Measurements from ENCODE around the gene R3HDM4.

The R3HDM4 gene

DNA sequence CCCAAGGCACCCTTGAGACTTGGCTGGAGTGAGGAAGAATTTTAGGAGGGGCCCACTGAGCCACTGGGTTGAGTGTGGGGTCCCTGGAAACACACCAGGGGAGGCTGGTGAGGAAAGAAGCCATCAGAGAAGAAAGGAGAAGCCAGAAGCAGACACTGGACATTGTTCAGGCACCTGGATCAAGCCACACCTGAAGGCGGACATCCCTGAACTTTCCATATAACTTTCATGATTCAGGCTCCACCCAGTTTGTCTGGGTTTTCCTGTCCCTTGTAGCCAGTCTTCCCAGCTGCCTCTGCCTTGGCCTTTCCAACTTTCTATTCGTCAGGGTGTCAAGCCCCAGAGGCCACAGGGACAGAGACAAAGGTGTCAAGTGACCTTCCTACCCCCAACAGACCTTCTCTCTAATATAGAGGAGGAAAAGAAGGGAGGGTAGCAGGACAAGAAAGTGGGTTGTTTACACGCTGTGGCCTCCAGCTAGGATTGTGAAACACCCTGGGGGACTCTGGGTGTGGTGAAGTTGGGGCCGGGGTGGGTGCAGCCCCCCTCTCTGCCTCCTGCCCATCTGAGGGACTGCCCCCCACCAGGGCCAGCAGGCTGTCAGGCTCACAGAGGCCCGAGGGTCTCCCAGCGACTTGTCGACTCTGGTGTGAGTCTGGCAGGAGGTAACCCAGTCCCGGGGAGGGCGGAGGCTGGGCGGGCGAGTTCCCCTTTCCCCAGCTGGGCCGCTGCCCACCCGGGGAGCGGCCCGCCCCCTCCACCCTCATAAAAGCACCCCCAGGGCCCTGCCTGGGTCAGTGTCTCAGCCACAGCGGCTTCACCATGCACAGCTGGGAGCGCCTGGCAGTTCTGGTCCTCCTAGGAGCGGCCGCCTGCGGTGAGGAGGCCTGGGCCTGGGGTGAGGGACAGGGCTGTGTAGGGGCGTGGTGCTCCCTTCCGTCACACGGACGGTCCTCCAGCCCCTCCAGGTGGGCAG is 53.9 kb downstream of the R3HDM4 start, which contains the start of gene CFD:
TSS of gene CFD (plus strand) at position 797 of the 976 bp plus-strand sequence. CDS start at position 823, 26 bp downstream.
- H2AFZ ChIP-seq (ENCODE audit: low read length): no peak within 1 kb of the TSS
- no peak within 1 kb of the TSS for H3K4me2 ChIP-seq (ENCODE audit: low read depth, low read length, poor library complexity, severe bottlenecking)
- no peak within 1 kb of the TSS for H3K4me3 ChIP-seq (ENCODE audit: low read length, poor library complexity, severe bottlenecking)
- H3K9ac ChIP-seq (ENCODE audit: low read depth, low read length, poor library complexity, severe bottlenecking): no peak within 1 kb of the TSS
- no peaks in the 10 kb centered on the region for H3F3A ChIP-seq (ENCODE audit: low read depth)
- TF ChIP-seq, protein P1, sequence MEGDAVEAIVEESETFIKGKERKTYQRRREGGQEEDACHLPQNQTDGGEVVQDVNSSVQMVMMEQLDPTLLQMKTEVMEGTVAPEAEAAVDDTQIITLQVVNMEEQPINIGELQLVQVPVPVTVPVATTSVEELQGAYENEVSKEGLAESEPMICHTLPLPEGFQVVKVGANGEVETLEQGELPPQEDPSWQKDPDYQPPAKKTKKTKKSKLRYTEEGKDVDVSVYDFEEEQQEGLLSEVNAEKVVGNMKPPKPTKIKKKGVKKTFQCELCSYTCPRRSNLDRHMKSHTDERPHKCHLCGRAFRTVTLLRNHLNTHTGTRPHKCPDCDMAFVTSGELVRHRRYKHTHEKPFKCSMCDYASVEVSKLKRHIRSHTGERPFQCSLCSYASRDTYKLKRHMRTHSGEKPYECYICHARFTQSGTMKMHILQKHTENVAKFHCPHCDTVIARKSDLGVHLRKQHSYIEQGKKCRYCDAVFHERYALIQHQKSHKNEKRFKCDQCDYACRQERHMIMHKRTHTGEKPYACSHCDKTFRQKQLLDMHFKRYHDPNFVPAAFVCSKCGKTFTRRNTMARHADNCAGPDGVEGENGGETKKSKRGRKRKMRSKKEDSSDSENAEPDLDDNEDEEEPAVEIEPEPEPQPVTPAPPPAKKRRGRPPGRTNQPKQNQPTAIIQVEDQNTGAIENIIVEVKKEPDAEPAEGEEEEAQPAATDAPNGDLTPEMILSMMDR (conservative IDR thresholded peaks at IDR 0.05; ENCODE audit: low read length): no peak
- TF ChIP-seq EZH2phosphoT487 (IDR thresholded peaks at IDR 0.05; ENCODE audit: borderline replicate concordance): no peak
- no peaks in the 10 kb centered on the region for H3K79me2 ChIP-seq (ENCODE audit: insufficient read depth, low read length)
- no peaks in the 10 kb centered on the region for H3K36me3 ChIP-seq (ENCODE audit: insufficient read depth, low read length)
- H4K20me1 ChIP-seq (ENCODE audit: insufficient read depth, low read length, poor library complexity, severe bottlenecking): no peaks in the 10 kb centered on the region
- no peaks in the 10 kb centered on the region for H3K27me3 ChIP-seq (ENCODE audit: insufficient read depth, low read length, poor library complexity, severe bottlenecking)
- H3K9me3 ChIP-seq (ENCODE audit: insufficient read depth, low read depth, low read length): no peaks in the 10 kb centered on the region
- H3K4me1 ChIP-seq (ENCODE audit: insufficient read depth, low read length, poor library complexity, severe bottlenecking): no peaks in the 10 kb centered on the region
- no peaks in the 10 kb centered on the region for H3K9me2 ChIP-seq (replicated peaks; ENCODE audit: low read depth, low read length)

DNA sequence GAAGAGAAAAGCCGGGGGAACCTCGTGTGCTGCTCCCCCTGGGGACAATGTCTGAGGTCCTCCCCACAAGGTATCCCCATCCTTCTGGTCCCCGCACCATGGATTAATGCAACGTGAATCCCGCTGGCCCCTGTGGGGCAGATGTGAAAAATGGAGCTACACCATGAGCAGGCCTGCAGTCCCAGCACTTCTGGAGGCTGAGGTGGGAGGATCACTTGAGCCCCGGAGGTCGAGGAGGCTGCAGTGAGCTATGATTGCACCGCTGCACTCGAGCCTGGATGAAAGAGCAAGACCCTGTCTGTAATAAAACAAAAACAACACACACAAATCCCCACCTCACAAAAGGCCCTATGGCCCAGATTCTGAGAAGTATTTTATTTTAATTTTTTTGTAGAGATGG is 54.7 kb downstream of the R3HDM4 start:
- Histone ChIP-seq H3K79me2 (ENCODE audit: insufficient read depth, low read length) (no peaks in the 10 kb centered on the region), H3F3A (ENCODE audit: low read depth) (no peaks in the 10 kb centered on the region), H3K4me2 (ENCODE audit: low read depth, low read length, poor library complexity, severe bottlenecking) (no peak overlapping the region), H3K9ac (ENCODE audit: low read depth, low read length, poor library complexity, severe bottlenecking) (no peak overlapping the region), H3K27me3 (ENCODE audit: insufficient read depth, low read length, poor library complexity, severe bottlenecking) (no peaks in the 10 kb centered on the region), H3K9me2 (replicated peaks; ENCODE audit: low read depth, low read length) (no peaks in the 10 kb centered on the region), H3K4me1 (ENCODE audit: insufficient read depth, low read length, poor library complexity, severe bottlenecking) (no peaks in the 10 kb centered on the region), H4K20me1 (ENCODE audit: insufficient read depth, low read length, poor library complexity, severe bottlenecking) (no peaks in the 10 kb centered on the region), H2AFZ (ENCODE audit: low read length) (no peak overlapping the region), H3K36me3 (ENCODE audit: insufficient read depth, low read length) (no peaks in the 10 kb centered on the region), H3K4me3 (ENCODE audit: low read length, poor library complexity, severe bottlenecking) (no peak overlapping the region), H3K9me3 (ENCODE audit: insufficient read depth, low read depth, low read length) (no peaks in the 10 kb centered on the region)
- TF ChIP-seq, protein P1 (conservative IDR thresholded peaks at IDR 0.05; ENCODE audit: low read length): no peak
- no peak for TF ChIP-seq EZH2phosphoT487 (IDR thresholded peaks at IDR 0.05; ENCODE audit: borderline replicate concordance)

DNA sequence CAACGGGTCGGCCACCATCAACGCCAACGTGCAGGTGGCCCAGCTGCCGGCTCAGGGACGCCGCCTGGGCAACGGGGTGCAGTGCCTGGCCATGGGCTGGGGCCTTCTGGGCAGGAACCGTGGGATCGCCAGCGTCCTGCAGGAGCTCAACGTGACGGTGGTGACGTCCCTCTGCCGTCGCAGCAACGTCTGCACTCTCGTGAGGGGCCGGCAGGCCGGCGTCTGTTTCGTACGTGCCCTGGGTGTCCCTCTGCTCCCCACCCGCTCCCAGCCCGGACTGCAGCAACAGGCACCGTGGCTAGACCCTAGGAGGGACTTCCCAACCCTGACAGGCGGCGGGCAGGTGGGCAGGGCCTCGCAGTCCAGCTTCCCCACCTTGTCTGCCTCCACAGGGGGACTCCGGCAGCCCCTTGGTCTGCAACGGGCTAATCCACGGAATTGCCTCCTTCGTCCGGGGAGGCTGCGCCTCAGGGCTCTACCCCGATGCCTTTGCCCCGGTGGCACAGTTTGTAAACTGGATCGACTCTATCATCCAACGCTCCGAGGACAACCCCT is 57.4 kb downstream of the R3HDM4 start:
- H3K27me3 ChIP-seq (ENCODE audit: insufficient read depth, low read length, poor library complexity, severe bottlenecking): no peaks in the 10 kb centered on the region
- TF ChIP-seq, protein P1 (conservative IDR thresholded peaks at IDR 0.05; ENCODE audit: low read length): no peak
- no peak for TF ChIP-seq EZH2phosphoT487 (IDR thresholded peaks at IDR 0.05; ENCODE audit: borderline replicate concordance)

More for the DNA sequence above, 57.4 kb downstream of the R3HDM4 start:
- Histone ChIP-seq H3K4me1 (ENCODE audit: insufficient read depth, low read length, poor library complexity, severe bottlenecking) (no peaks in the 10 kb centered on the region), H3F3A (ENCODE audit: low read depth) (no peaks in the 10 kb centered on the region), H2AFZ (ENCODE audit: low read length) (no peak overlapping the region), H4K20me1 (ENCODE audit: insufficient read depth, low read length, poor library complexity, severe bottlenecking) (no peaks in the 10 kb centered on the region), H3K36me3 (ENCODE audit: insufficient read depth, low read length) (no peaks in the 10 kb centered on the region), H3K4me3 (ENCODE audit: low read length, poor library complexity, severe bottlenecking) (no peak overlapping the region), H3K79me2 (ENCODE audit: insufficient read depth, low read length) (no peaks in the 10 kb centered on the region), H3K4me2 (ENCODE audit: low read depth, low read length, poor library complexity, severe bottlenecking) (no peak overlapping the region), H3K9me3 (ENCODE audit: insufficient read depth, low read depth, low read length) (no peaks in the 10 kb centered on the region), H3K9me2 (replicated peaks; ENCODE audit: low read depth, low read length) (no peaks in the 10 kb centered on the region), H3K9ac (ENCODE audit: low read depth, low read length, poor library complexity, severe bottlenecking) (no peak overlapping the region)

Data from Loucy (cell line).